Breast epithelium (tissue), 4 donors: ENCODE results near the gene BRMS1L. TPM values are rescaled to one million over a fixed set of nuclear protein-coding genes. Genes with fewer than 3 reads are reported as not detected.

Experiments used
- DNase-seq, 2 donors: peaks; one replicate each; pipeline ENCODE4 v3.0.0-alpha.2; 2019; ENCODE audit warnings: low spot score in 2 of 2
- H3K27ac ChIP-seq, 2 donors: fragments of 200-600 bp; sonication (generic) in 1 of 2; one replicate each; pipeline ENCODE4 v1.5.1; 2016 to 2019; ENCODE audit warnings: mild to moderate bottlenecking in 1 of 2
- H3K27me3 ChIP-seq, 2 donors: fragments of 200-600 bp; sonication (generic) in 1 of 2; one replicate each; pipeline versions ENCODE4 v1.5.1 to v1.6.0; 2017 to 2019; ENCODE audit warnings: control low read depth in 1 of 2, mild to moderate bottlenecking in 1 of 2
- H3K36me3 ChIP-seq: fragments of 200-600 bp; one replicate; pipeline ENCODE4 v1.5.1; 2019
- H3K4me1 ChIP-seq, 2 donors: fragments of 200-600 bp; sonication (generic); one replicate each; pipeline ENCODE4 v1.5.1; 2016 to 2019; ENCODE audit warnings: control low read depth in 1 of 2
- H3K4me3 ChIP-seq, 3 donors: fragments of 200-600 bp; sonication (generic); 1 replicate in 2 of 3; 2 replicates in 1 of 3; pipeline ENCODE4 v1.5.1; 2016 to 2019; ENCODE audit warnings: mild to moderate bottlenecking in 3 of 3, moderate library complexity in 2 of 3
- H3K9me3 ChIP-seq, 2 donors: fragments of 200-600 bp; sonication (generic) in 1 of 2; one replicate each; pipeline ENCODE4 v1.5.1; 2016 to 2019; ENCODE audit warnings: control low read depth in 1 of 2
- CTCF ChIP-seq, 3 donors: fragments of 450-650 bp; IDR thresholded peaks; one replicate each; pipeline ENCODE4 v1.5.1; 2016 to 2017; ENCODE audit warnings: antibody characterized with exemption in 3 of 3, mild to moderate bottlenecking in 3 of 3, moderate library complexity in 3 of 3
- POLR2A ChIP-seq: fragments of 450-650 bp; IDR thresholded peaks from one replicate; pipeline ENCODE4 v1.6.1; 2016; ENCODE audit warnings: antibody characterized with exemption, mild to moderate bottlenecking, moderate library complexity
- POLR2AphosphoS5 ChIP-seq, 3 donors: sonication (generic); formaldehyde crosslinking; IDR thresholded peaks; one replicate each; pipeline ENCODE4 v1.6.1; 2017; ENCODE audit warnings: antibody characterized with exemption in 3 of 3
- intact Hi-C: fragments of 100-400 bp; cut with DNase I; formaldehyde crosslinking; loops from one replicate; pipeline ENCODE4 v1.15.1; 2023; ENCODE audit warnings: low total_unique reads
- total RNA-seq, 3 donors: library from RNA; depleted of rRNA; stranded (reverse); fragments of >200 nt; gene quantifications; one replicate each; pipeline ENCODE4 v1.1.0, GENCODE V29; 2016

BRMS1L gene
- total RNA-seq, 3 donors from 2014 or later, result 5.9 to 9.1 (median 7.5) TPM

GRCh38 chr14:35911097-35911496, 85.0 kb downstream of the BRMS1L start:
- no peaks in the 10 kb centered on the region for H3K4me1 ChIP-seq
- intact Hi-C loops, result no loop called here
- no peak overlapping the region for H3K4me3 ChIP-seq
- H3K9me3 ChIP-seq, result no peaks in the 10 kb centered on the region
- no peak for TF ChIP-seq POLR2A
- no peak for TF ChIP-seq POLR2AphosphoS5 (IDR thresholded peaks at IDR 0.05)
- TF ChIP-seq CTCF (IDR thresholded peaks at IDR 0.05), result no peak
- H3K27me3 ChIP-seq, result no peaks in the 10 kb centered on the region
- DNase-seq, result no peak
- no peaks in the 10 kb centered on the region for H3K36me3 ChIP-seq
- no peak overlapping the region for H3K27ac ChIP-seq

- H3K4me3 ChIP-seq, result no peak overlapping the region
- intact Hi-C loops, result no loop called here
- no peaks in the 10 kb centered on the region for H3K27me3 ChIP-seq
- no peaks in the 10 kb centered on the region for H3K36me3 ChIP-seq
- H3K9me3 ChIP-seq, result no peaks in the 10 kb centered on the region
- no peak for DNase-seq
- H3K4me1 ChIP-seq, result no peaks in the 10 kb centered on the region
- no peak overlapping the region for H3K27ac ChIP-seq
- TF ChIP-seq CTCF (IDR thresholded peaks at IDR 0.05), result no peak
- TF ChIP-seq POLR2A, result no peak
- no peak for TF ChIP-seq POLR2AphosphoS5 (IDR thresholded peaks at IDR 0.05)
These were observed 89.0 kb downstream of the BRMS1L start for GRCh38 chr14:35915185-35915584.

- intact Hi-C loops, result no loop called here
These were observed 89.6 kb downstream of the BRMS1L start for GRCh38 chr14:35915775-35916174.

More at GRCh38 chr14:35915775-35916174, 89.6 kb downstream of the BRMS1L start:
- Histone ChIP-seq H3K36me3 (no peaks in the 10 kb centered on the region), H3K27me3 (no peaks in the 10 kb centered on the region), H3K4me3 (no peak overlapping the region), H3K9me3 (no peaks in the 10 kb centered on the region), H3K27ac (no peak overlapping the region), H3K4me1 (no peaks in the 10 kb centered on the region)
- no peak for DNase-seq
- TF ChIP-seq POLR2A (no peak), POLR2AphosphoS5 (IDR thresholded peaks at IDR 0.05) (no peak), CTCF (IDR thresholded peaks at IDR 0.05) (no peak)

Other genes with a start within 250 kb of the BRMS1L start
- gene RALGAPA1, start 17.0 kb upstream of the BRMS1L start, total RNA-seq, result 100 to 1,000 TPM in 2 of 3 donors, 10 to 100 TPM in 1; 52.2 to 136 (median 103) TPM